GM18499 (cell line): ENCODE measurements around the gene SLX1A.
"Not testable (repeated sequence)": the region's sequence is repeated elsewhere in the genome, so short reads cannot be mapped to it uniquely, and the experiment has no call there.

ENCODE experiments used
- ATAC-seq: cut with Tn5 transposase; IDR thresholded peaks from one replicate; pipeline ENCODE4 v1.9.1; 2021; ENCODE audit warnings: moderate number of reproducible peaks; ENCODE audit not compliant: insufficient read depth, unreplicated experiment

SLX1A gene

GRCh38 chr16:30207063-30207704 lies 13.5 kb downstream of the SLX1A start:
- ATAC-seq, result not testable (repeated sequence)

- not testable (repeated sequence) for ATAC-seq
Measured at GRCh38 chr16:30209032-30209431, 15.4 kb downstream of the SLX1A start.

GRCh38 chr16:30211414-30211813 lies 17.7 kb downstream of the SLX1A start:
- not testable (repeated sequence) for ATAC-seq

GRCh38 chr16:30217082-30217481 lies 23.4 kb downstream of the SLX1A start:
- not testable (repeated sequence) for ATAC-seq
